ENCODE measurements around the gene RND2.
"Not testable (repeated sequence)": the region's sequence is repeated elsewhere in the genome, so short reads cannot be mapped to it uniquely, and the experiment has no call there.

RND2 gene

DNA sequence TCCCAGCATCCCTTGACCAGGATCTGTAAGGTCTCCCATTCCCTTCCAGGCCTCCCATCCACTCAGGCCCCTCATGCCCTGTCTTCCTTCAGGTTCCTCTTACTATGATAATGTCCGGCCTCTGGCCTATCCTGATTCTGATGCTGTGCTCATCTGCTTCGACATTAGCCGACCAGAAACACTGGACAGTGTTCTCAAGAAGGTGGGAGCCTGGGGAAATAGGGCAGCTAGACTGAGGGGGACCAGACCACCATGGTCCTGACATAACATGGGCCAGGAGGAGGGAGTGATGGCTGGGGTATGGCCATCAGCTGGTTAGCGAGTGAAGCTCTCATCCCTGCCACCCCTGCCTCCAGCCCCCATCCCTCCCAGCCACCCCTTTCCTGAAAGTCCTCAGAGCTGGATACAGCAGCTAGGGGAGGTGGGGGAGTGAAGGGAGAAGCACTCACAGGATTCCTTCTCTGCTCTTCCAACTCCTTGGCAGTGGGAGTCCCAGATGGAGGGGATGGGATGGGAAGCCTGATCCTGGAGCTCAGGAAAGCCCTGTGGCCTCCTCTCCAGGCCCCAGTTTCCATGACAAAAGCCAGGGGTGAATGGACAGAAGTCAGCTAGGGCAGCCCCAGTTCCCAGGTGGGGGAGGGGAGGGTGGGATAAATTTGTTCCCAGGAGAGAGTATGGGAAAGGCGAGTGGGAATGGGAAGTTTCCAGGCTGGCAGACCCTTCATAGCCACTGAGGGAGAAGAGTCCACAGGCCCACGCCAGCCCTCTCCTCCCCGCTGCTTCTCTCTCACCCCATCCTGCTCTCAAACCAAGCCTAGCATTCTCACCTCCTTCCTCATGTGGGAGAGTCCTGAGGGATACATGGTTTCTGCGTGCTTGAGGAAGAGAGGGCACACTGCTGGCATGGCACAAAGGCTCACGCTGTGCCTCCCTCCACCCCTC lies 2.3 kb downstream of the RND2 start:
- no peak for DNase-seq (ENCODE audit: low read depth, low spot score)

DNA sequence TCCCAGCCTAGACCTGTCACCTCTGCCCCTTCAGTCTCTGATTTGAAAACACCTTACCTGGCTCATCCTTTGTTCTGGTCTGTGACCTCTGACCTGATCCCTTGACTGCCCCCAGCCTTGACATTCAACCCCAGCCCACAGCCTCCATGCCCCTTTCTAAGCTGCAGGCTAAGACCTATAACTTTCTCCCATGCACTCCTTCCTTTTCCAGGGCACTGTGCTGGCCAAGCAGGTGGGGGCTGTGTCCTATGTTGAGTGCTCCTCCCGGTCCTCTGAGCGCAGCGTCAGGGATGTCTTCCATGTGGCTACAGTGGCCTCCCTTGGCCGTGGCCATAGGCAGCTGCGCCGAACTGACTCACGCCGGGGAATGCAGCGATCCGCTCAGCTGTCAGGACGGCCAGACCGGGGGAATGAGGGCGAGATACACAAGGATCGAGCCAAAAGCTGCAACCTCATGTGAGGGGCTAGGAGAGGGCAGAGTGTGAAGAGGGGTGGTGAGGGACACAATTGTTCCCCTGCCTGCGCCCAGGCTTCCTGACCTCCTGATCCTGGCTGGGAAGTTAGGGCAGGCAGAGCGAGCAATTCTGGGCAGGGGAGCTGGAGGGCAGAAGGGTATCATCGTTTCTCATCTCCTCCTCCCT lies 3.3 kb downstream of the RND2 start:
- DNase-seq (ENCODE audit: low read depth, low spot score): no peak

DNA sequence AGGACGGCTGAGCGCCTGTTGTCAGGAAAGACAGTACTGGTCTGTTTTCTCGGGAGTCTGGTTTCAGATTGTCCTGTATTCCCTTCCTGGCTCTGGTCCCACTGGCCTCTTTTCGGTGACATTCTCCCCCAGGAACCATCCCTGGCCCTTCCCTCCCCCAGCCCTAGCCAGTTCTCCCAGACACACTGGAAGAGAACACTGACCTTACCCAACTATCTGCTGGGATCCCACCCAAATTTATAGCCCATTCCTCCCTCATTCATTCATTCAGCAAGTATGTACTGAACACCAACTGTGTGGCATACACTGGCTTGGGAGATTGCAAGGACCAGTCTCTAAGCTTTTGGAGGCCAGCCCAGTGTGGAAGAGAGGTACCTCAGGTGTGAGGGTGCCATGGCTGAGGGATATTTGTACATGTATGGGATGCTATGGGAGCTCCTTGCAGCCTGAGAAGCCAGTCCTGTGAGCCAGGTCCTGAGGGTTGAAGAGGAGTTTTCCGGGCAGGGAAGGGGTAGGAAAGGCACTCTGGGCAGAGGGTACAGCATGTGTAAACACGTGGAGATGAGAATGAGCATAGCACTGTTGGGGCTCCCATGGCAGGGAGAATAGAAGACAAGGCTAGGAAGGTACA lies 5.2 kb downstream of the RND2 start:
- DNase-seq (ENCODE audit: low read depth, low spot score): no peak

DNA sequence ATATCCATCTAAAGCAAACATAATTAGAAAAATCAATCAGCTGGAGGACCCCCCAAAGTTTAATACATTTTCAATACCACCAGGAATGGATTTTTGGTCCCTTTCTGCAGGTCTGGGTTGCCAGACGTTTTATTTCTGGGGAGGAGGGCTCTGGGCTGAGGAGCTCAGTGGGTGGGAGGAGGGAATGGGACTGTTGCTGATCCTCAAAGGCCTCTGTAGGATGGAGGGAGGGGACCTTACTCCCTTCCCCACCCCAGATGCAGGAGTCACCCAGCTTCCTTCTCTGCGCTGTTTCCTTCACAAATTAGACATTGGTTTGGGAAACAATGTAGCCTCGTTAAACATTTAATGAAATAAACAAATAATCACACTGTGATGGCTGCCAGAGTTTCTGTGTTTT lies 6.6 kb downstream of the RND2 start:
- no peak for DNase-seq (ENCODE audit: low read depth, low spot score)

DNA sequence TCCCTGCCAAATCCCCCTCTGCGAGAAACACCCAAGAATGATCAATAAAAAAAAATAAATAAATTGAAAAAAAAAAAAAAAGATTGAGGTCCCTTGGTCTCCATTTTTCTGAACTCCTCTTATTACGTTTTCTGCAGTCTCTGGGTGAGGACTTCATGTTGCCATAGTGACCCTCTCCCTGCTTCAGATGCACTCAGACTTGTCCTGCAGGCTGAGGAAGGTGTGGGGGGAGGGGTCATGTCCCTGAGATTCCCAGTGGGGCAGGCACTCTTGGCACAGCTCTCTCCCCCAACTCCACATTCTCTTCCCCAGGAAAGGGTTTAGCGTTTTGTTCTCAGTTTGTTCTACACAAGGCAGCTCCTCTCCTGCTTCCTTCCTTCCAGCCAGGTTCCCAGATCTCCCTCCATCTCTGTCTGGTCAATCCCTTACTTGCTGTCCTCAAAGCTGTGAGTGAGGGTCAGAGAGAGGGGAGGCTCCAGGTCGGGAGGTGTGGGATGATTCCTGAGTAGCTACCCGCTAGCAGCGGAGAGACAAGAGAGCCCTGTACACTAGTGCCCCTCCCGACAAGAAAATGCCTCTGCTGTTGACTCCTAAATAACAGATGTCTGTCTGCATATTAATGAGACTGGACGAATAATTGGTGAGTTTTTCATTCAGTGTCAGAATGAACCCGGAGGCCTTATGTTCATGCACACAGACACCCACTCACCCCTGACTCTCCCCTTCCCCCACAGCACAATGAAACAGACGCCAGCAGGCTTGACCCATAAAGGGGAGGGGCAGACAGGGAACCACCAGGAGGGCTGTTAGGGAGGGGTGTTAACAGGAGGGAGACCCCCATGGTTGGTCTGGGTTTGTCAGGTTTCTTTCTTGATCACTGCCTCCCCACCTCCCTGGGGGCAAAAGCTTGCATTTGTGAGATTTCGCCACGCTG lies 9.2 kb downstream of the RND2 start:
- no peak for DNase-seq (ENCODE audit: low read depth, low spot score)

DNA sequence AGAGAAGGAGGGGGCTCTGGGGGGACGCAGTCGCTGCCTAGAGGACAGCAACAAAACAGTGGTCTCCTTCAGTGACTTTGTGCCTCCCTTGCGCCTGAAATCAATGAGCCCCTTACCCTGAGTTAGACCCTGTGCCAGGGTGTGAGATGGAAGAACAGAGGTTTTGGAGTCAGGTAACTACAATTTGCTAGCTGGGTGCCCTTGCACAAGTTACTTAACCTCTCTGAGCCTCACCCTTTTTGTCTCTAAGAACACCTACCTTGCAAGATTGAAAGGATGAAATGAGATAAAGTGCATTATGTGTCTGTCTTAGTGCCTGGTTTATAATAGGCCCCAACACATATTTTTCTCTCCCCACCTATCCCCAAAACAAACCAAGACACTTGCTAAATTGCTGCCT lies 9.9 kb downstream of the RND2 start:
- no peak for DNase-seq (ENCODE audit: low read depth, low spot score)

DNA sequence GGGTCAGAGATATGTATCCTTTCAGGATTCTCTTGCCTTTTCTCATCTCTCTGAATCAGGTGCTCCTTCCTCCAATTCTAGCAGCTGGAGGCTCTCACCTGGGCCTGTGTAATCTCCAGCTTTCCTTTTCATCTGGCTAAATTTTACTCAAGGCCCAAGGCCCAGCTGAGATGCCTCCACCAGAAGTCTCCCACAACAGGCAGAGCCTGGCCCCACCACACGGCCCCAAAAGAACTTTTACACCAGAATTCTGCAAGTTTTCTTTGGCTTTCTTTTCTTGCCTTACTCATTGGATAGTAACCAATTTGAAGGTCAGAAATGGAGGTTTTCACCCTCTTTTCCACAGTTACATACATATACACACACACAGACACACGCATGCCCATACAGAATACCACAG lies 14.6 kb downstream of the RND2 start:
- no peak for DNase-seq (ENCODE audit: low read depth, low spot score)

DNA sequence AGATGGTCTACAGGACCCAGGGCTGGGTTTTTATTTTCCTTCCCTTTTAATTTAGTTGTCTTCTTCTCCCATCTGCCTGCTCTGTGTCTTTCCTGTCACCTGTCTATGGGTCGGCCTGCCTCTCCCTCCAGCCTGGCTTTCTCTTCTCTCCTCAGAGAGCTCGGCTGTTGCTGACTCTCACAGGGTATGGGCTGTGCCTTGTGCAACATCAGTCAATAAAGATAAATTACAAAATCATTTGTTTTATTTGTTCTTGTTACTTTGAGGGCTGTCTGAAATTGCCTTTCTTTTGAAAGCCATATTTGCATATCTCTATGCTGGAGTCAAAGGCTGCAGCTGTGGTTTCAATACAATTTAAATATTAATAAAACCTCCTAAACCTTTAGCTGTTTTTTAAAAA lies 15.6 kb downstream of the RND2 start:
- no peak for DNase-seq (ENCODE audit: low read depth, low spot score)

DNA sequence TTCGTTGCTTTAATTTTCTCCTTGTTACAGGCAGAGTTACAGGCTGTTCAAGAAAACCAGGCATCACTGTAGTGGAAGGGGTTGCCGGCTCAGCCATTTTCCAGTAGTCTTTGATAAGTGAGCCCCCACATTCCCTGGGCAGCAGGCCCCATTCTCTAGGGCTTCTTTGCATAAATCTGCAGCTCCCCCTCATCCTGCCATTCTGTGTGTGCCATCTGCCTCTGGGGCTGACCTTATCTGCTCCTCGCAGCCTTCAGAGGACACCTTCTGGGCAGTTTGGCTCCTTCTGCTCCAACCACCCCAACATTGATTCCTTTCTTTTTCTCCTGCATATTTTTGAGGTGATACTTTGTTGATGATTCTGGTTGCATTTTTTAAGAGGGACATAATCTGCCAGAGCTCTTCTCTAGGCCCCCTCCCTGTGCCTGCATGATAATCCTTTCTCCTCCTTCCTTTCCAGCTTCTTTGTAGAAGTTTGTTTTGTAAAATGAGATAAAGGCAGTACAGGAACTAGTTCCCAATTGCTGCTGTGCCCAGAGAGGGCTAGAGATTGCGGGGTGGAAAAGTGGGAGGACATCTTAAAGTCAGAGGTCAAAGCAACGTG lies 17.1 kb downstream of the RND2 start:
- no peak for DNase-seq (ENCODE audit: low read depth, low spot score)

DNA sequence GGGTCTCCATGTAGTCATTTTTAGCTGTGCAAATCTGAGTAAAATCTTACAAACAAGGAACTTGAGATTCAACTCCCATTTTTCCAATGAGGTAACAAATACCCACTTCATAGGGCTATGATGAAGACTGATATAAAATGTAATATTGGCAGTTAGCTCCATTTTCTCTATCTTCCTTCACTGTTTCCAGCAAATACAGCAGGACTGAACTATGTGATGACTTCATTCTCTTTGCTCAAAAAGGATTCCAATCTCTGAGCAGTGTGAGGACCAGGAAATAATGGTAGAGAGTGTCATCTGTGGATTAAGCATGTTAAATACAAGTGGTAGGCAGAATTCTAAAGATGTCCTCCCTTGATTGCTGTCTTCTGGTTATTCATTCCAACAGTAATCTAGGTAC lies 18.3 kb downstream of the RND2 start:
- DNase-seq (ENCODE audit: low read depth, low spot score): no peak

DNA sequence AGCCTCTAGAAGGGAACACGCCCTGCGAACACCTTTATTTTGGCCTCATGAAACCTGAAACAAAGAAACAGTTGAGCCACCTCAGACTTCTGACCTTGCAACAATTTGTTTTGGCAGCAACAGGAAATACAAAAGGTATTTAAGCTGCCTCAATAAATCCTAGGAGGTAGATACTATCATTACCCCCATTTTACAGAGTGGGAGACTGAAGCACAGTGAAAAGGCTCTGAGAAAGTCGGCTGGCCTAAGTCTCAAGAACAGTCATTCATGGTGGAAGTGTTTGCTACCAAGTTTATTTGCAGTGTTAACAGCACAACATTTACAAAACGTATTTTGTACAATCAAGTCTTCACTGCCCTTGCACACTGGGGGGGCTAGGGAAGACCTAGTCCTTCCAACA lies 19.0 kb downstream of the RND2 start:
- DNase-seq (ENCODE audit: low read depth, low spot score): no peak

DNA sequence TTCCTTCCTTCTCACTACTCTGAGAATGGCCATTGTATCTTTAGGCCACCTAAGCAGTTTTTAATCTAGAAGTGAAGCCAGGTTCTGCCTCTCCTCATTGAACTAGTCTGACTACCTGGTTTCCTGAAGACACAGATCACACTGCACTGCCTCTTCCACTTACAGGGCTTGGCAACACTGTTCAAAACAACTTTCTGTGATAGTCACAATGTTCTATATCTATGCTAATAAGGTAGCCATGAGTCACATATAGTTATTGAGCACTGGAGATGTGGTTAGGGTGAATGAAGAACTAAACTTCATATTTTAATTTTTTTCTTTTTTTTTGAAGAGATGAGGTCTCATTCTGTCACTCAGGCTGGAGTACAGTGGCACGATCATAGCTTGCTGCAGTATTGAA lies 26.9 kb downstream of the RND2 start:
- no peak for DNase-seq (ENCODE audit: low read depth, low spot score)

DNA sequence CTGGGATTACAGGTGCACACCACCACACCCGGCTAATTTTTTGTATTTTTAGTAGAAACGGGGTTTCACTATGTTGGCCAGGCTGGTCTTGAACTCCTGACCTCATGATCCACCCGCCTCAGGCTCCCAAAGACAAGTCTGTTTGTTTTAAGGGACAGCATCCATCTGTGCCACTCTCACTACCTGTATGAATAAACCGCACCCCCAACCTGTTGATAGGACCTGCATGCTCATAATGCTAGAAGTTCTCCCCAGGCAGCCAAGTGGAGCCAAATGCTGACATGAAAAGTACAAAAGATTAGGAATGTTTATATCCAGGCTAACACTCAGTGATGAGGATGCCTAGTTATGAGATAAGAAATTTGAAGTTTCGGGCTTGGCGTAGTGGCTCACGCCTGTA lies 28.0 kb downstream of the RND2 start:
- DNase-seq (ENCODE audit: low read depth, low spot score): not testable (repeated sequence)

DNA sequence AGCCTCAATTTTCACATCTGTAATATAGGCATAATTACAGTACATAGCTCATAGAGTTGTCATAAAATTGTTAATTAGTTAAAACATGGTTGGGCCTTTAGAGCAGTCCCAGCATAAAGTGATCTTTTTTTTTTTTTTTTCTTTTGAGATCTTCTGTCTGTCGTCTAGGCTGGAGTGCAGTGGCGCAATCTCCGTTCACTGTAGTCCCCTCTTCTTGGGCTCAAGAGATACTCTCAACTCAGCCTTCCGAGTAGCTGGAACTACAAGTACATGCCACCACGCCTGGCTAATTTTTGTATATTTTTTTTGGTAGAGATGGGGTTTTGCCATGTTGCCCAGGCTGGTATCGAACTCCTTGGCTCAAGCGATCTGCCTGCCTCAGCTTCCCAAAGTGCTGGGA lies 31.0 kb downstream of the RND2 start:
- DNase-seq (ENCODE audit: low read depth, low spot score): no peak

DNA sequence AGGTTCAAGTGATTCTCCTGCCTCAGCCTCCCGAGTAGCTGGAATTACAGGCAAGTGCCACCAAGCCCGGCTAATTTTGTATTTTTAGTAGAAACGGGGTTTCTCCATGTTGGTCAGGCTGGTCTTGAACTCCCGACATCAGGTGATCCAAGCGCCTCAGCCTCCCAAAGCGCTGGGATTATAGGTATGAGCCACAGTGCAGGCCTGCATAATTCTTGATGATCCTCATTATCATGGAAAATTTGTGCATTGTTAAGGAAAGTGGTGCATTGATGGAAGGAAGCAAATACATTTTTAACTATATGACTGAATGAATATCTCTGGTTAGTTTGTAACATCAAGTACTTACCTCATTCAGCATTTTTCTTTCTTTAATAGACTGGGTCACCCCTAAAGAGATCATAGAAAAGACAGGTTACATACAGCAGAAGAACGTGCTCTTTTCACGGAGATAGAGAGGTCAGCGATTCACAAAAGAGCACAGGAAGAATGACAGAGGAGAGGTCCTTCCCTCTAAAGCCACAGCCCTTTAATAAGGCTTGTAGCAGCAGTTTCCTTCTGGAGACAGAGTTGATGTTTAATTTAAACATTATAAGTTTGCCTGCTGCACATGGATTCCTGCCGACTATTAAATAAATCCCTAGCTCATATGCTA lies 38.1 kb downstream of the RND2 start:
- no peak for DNase-seq (ENCODE audit: low read depth, low spot score)

DNA sequence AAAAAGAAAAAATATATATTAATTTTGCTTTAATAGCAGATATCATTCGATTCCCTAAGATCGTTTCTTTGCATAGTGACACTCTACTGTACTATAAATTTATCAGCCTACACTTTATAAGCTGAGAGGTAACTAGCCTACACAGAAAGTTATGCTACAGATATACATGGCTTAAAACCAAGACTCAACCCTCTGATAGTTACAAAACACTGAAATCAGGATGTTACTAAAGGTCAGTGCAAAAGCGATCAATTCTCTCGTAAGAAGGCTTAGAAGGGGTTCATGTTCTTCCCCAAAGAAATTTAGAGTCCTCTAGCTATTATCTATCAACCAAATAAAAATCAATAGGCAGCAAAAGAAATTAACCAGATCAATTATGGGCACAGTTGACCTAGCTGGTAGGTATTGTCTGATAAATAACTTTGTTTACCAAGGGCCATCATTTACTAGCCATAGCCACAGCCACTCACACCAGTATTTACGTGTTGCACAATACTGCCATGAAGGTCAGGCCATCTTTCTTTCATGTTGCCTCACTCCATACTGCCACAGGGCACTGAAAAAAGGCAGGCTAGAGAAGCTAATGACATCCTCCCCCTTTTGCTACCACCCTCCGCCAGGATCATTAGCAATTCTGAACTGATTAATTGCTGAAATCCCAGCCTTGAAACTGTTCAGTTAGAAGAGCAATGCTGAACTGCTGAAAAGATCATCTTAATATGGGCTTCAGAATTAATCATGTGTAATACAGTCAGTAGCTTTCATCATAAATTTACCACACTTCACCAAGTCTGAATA lies 43.7 kb downstream of the RND2 start:
- no peak for DNase-seq (ENCODE audit: low read depth, low spot score)

DNA sequence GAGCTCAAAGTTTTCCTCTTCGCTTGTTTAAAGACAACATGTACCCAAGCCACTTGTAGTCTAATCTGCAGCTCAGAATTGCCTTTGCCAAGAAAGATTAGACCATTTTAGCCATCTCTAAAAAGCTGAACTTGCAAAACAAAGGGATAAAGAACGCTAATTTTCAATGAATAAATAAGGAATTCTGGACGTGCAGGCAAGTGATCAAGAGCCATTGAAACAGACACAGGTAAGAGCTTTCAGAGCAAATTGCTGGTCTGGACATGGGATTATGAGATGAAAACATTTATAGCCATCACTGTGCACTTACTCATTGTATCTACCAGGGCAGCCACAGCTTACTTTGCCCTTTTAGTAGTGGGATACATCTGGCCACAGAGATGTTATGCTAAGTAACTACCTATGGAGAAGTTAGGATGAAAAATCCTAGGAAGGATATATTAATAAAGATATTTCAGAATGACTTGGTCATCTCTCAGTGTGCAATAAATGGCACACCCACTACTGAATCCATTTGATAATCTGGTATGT lies 44.4 kb downstream of the RND2 start:
- DNase-seq (ENCODE audit: low read depth, low spot score): no peak

DNA sequence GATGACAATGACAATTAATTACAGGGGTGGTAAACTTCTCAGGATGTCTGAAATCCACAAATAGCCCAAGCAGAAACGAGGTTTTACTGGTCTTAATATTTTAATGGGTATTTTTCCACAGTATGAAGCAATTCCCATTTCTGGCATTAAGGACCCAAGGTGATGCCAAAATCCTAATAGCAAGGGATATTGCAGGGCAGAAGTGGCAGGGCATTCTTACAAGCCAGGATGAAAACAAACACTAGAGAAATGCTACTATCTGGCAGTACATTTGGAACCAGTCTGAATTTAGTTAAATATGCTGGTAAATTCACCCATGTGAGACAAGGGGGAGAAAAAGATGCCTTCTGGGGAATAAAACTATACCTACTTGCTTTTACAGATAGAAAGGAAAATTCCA lies 45.2 kb downstream of the RND2 start:
- no peak for DNase-seq (ENCODE audit: low read depth, low spot score)

DNA sequence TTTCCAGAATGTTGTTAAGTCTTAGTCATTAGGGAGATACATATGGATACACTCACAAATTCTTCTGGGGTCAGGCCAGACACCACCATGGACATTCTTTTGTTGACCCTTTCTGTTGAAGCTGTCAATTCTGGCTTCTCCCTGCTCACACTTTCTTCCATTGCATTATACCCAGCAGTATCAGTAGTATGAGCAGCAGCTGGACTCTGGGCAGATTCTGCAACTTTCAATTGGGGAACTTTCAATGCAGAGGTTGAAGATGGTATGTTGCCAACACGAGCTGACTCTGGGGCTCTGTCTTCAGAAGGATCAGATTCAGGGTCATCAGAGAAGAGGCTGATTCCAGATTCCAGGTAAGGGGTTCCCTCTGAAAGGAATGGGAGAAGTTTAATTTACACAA lies 45.8 kb downstream of the RND2 start:
- DNase-seq (ENCODE audit: low read depth, low spot score): no peak

DNA sequence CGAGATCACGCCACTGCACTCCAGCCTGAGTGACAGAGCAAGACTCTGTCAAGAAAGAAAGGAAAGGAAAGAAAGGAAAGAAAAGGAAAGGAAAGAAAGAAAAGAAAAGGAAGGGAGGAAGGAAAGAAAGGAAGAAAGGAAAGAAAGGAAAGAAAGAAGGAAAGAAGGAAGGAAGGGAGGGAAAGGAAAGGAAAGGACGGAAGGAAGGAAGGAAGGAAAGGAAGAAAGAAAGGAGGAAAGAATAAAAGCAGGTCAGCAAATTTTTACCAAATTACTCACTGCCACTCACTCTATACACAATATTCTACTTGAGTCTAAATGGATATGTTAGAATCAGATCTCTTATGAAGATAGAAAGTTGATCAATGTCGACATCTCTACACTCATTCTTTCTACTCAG lies 49.8 kb downstream of the RND2 start:
- DNase-seq (ENCODE audit: low read depth, low spot score): no peak
